HepG2 (cell line): ENCODE measurements around the gene ASGR1. TPM values are rescaled to one million over a fixed set of nuclear protein-coding genes. Genes with fewer than 3 reads are reported as not detected.

Experiments
- ATAC-seq: fragments of 200-7000 bp; cut with Tn5 transposase; 3 replicates; pipeline ENCODE4 v1.9.1; 2020; ENCODE audit warnings: mild to moderate bottlenecking, moderate library complexity
- BruUV-seq: library from RNA; stranded (reverse); fragments of 400-500 nt; replicated peaks from 2 replicates; lab custom pipeline; 2021; lab: Mats Ljungman, UMichigan
- CTCF ChIA-PET: fragments of 300-600 bp; formaldehyde crosslinking; extraction: SDS; loops from one replicate; lab custom pipeline; 2021; ENCODE audit warnings: low total read pairs, inconsistent platforms, low intra/inter-chr PET ratio; lab: Yijun Ruan, JAX
- POLR2A ChIA-PET: fragments of 350-600 bp; sonication (Branson Sonifier 250); formaldehyde crosslinking; loops from one replicate; lab custom pipeline; 2020; ENCODE audit warnings: antibody characterized with exemption, inconsistent platforms; lab: Yijun Ruan, JAX
- DNase-seq: peaks from one replicate; pipeline ENCODE4 v3.0.0-alpha.2; 2015; ENCODE audit warnings: low spot score
- FAIRE-seq: peaks from 3 replicates; lab custom pipeline; 2011; peaks lifted over from hg19 to GRCh38; lab: Jason Lieb, UNC
- H2AFZ ChIP-seq: one replicate; pipeline ENCODE4 v1.6.1; 2011; ENCODE audit warnings: low read length, inconsistent platforms
- H3K27ac ChIP-seq: fragments of 300-600 bp; 3 replicates; pipeline ENCODE4 v1.8.0; 2011; ENCODE audit warnings: mixed run types, mild to moderate bottlenecking, mixed read lengths, low read length, inconsistent platforms; ENCODE audit not compliant: insufficient read depth; ENCODE audit errors: extremely low read length
- H3K27me3 ChIP-seq, 2 experiments: fragments of 200-600 bp in 1 of 2; 2 replicates in 1 of 2; 3 replicates in 1 of 2; pipeline versions ENCODE4 v1.6.0 to v1.8.0; 2011; ENCODE audit warnings: low read length in 2 of 2, mild to moderate bottlenecking in 2 of 2, moderate library complexity in 2 of 2, inconsistent platforms in 1 of 2; ENCODE audit not compliant: insufficient read depth in 2 of 2, control insufficient read depth in 1 of 2
- H3K36me3 ChIP-seq, 2 experiments: fragments of 200-600 bp in 1 of 2; replicated peaks in 1 of 2; 2 replicates in 1 of 2; 3 replicates in 1 of 2; pipeline versions ENCODE4 v1.5.1 to v1.8.0; 2011; ENCODE audit warnings: low read length in 2 of 2, inconsistent platforms in 1 of 2; ENCODE audit not compliant: insufficient read depth in 2 of 2, control insufficient read depth in 1 of 2
- H3K4me1 ChIP-seq: 2 replicates; pipeline ENCODE4 v1.5.1; 2012; ENCODE audit warnings: low read length, inconsistent platforms; ENCODE audit not compliant: insufficient read depth
- H3K4me2 ChIP-seq: 2 replicates; pipeline ENCODE4 v1.6.0; 2011; ENCODE audit warnings: low read depth, low read length, inconsistent platforms
- H3K4me3 ChIP-seq, 3 experiments: fragments of 200-600 bp in 1 of 3; sonication (generic), shearing (Covaris generic) in 1 of 3; replicated peaks in 1 of 3; 2 replicates each; pipeline ENCODE4 v1.5.1; 2011 to 2016; ENCODE audit warnings: low read length in 3 of 3, inconsistent platforms in 2 of 3, low read depth in 2 of 3, mild to moderate bottlenecking in 2 of 3, control low read depth in 1 of 3, mixed read lengths in 1 of 3; ENCODE audit not compliant: insufficient read depth in 1 of 3
- H3K79me2 ChIP-seq: one replicate; pipeline ENCODE4 v1.6.1; 2011; ENCODE audit warnings: low read length, inconsistent platforms; ENCODE audit not compliant: insufficient read depth
- H3K9ac ChIP-seq: 2 replicates; pipeline ENCODE4 v1.6.0; 2011; ENCODE audit warnings: mild to moderate bottlenecking, low read depth, low read length, inconsistent platforms; ENCODE audit not compliant: insufficient read depth
- H3K9me3 ChIP-seq: 2 replicates; pipeline ENCODE4 v1.5.1; 2012; ENCODE audit warnings: mild to moderate bottlenecking, low read length
- H4K20me1 ChIP-seq: 2 replicates; pipeline ENCODE4 v1.6.0; 2011; ENCODE audit warnings: inconsistent platforms, mild to moderate bottlenecking, low read length, moderate library complexity; ENCODE audit not compliant: insufficient read depth
- REXO4 ChIP-seq: sonication (generic); formaldehyde crosslinking; IDR thresholded peaks from 2 replicates; pipeline ENCODE4 v1.8.0; 2022; ENCODE audit warnings: missing genetic modification reagents, mild to moderate bottlenecking, borderline replicate concordance
- ZBTB2 ChIP-seq: sonication (generic); formaldehyde crosslinking; IDR thresholded peaks from 2 replicates; pipeline ENCODE4 v1.8.0; 2022; ENCODE audit warnings: low read depth, missing genetic modification reagents
- ZNF414 ChIP-seq: sonication (generic); formaldehyde crosslinking; IDR thresholded peaks from 2 replicates; pipeline ENCODE4 v1.5.0; 2020; ENCODE audit warnings: missing genetic modification reagents
- ZNF703 ChIP-seq: sonication (generic); formaldehyde crosslinking; IDR thresholded peaks from 2 replicates; pipeline ENCODE4 v1.5.1; 2020; ENCODE audit warnings: missing genetic modification reagents, mild to moderate bottlenecking, moderate library complexity, borderline replicate concordance
- ZNF772 ChIP-seq: sonication (generic); formaldehyde crosslinking; IDR thresholded peaks from 2 replicates; pipeline ENCODE4 v1.5.0; 2020; ENCODE audit warnings: mild to moderate bottlenecking, missing genetic modification reagents
- WGBS: methylation state at CpG from one replicate; pipeline ENCODE4 v1.1.6; 2017; ENCODE audit warnings: low lambda C conversion rate; 5-methylcytosine and 5-hydroxymethylcytosine counted together
- in situ Hi-C: cut with HindIII; loops from 2 replicates; pipeline ENCODE4 v1.10.0; 2017; ENCODE audit warnings: low pct_unique_long_range_greater_than_20kb; ENCODE audit not compliant: extremely low pct_ligation_motif_present
- intact Hi-C: fragments of 100-400 bp; cut with micrococcal nuclease; formaldehyde crosslinking; loops from one replicate; pipeline ENCODE4 v1.10.0; 2022; ENCODE audit not compliant: unreplicated experiment
- polyA plus RNA-seq, 8 experiments: library from polyadenylated mRNA; depleted of rRNA in 3 of 8; stranded (reverse) in 7 of 8; unstranded in 1 of 8; fragments of >200 nt; fragmentation: Illumina TruSeq in 4 of 8; extraction: Trizol in 4 of 8; gene quantifications; 2 replicates each; pipeline versions ENCODE4 v1.2.1 to v1.2.3, GENCODE V29; 2011 to 2016; ENCODE audit warnings: low read depth in 4 of 8, missing spikeins in 1 of 8, mixed read lengths in 1 of 8; ENCODE audit not compliant: insufficient read depth in 1 of 8
- total RNA-seq, 5 experiments: library from RNA; depleted of rRNA; stranded (reverse); fragments of >200 nt; fragmentation: Illumina TruSeq; extraction: Trizol; gene quantifications; 2 replicates each; pipeline ENCODE4 v1.2.3, GENCODE V29; 2016; ENCODE audit warnings: low read depth in 1 of 5

ASGR1 gene
- total and polyA plus RNA-seq, 2 of the 13 experiments (the other 11 are each of a cell fraction or from before 2014, with no cell fraction given): 353 to 796 TPM

- peaks cover 53% of the 10 kb centered on the region for H3K4me1 ChIP-seq
- ChIA-PET CTCF (interaction anchor here (1.5 to 1.8 kb wide), 2 partner anchors 9 to 41 kb away, joined by 4 read pairs; no protein-coding TSS in a partner anchor), POLR2A (interaction anchor here (1.2 to 4.4 kb wide), 15 partner anchors 8 to 141 kb away, joined by 4 to 76 read pairs (median 19); partner anchors contain the start of genes ACADVL, ASGR2, DLG4 and DVL2)
- in situ Hi-C loops: loop anchor here (5.0 kb wide), 1 partner anchor 40 kb away; the partner anchor contains the start of genes ACADVL and DLG4
- H3K36me3 ChIP-seq: peaks cover 17 to 37% of the 10 kb centered on the region in 2 experiments
- TF ChIP-seq REXO4 (CRISPR knock-in tag): no peak
- TF ChIP-seq ZBTB2: no peak
- TF ChIP-seq ZNF772 (CRISPR knock-in tag): no peak
- no peak for TF ChIP-seq ZNF703
- 0 out of 2 replicates have a peak, but pooled peaks have one; percentile 26 for TF ChIP-seq ZNF414 (CRISPR knock-in tag)
- H4K20me1 ChIP-seq: peaks cover 36% of the 10 kb centered on the region
- DNase-seq (no peak), FAIRE-seq (no peak), ATAC-seq (no peak)
- H2AFZ ChIP-seq: no peak overlapping the region
- intact Hi-C loops: loop anchor here (5.0 to 10.0 kb wide), 3 partner anchors 35 to 58 kb away; partner anchors contain the start of genes DVL2 and PHF23
- peaks cover 47% of the 10 kb centered on the region for H3K79me2 ChIP-seq
- no peaks in the 10 kb centered on the region; a peak in 1 of 5 replicates for H3K27me3 ChIP-seq
- WGBS: 2% methylated on average over 17 of the region's 17 CpGs
- no TSS peak for BruUV-seq
- peak overlapping the region; percentile 73 to 93 (median 84) for H3K4me3 ChIP-seq
- H3K27ac ChIP-seq: peak overlapping the region; percentile 98
- H3K9ac ChIP-seq: peak overlapping the region; percentile 96
- no peaks in the 10 kb centered on the region for H3K9me3 ChIP-seq
- peak overlapping the region; percentile 92 for H3K4me2 ChIP-seq
These were observed 2.4 kb downstream of the ASGR1 start for GRCh38 chr17:7176841-7177190.
